GM18873 (cell line): ENCODE data around the gene NR4A2.

Experiments
- ATAC-seq: cut with Tn5 transposase; IDR thresholded peaks from one replicate; pipeline ENCODE4 v1.9.1; 2021; ENCODE audit warnings: mild to moderate bottlenecking, moderate library complexity, moderate number of reproducible peaks; ENCODE audit not compliant: unreplicated experiment, low FRiP score

The NR4A2 gene

DNA sequence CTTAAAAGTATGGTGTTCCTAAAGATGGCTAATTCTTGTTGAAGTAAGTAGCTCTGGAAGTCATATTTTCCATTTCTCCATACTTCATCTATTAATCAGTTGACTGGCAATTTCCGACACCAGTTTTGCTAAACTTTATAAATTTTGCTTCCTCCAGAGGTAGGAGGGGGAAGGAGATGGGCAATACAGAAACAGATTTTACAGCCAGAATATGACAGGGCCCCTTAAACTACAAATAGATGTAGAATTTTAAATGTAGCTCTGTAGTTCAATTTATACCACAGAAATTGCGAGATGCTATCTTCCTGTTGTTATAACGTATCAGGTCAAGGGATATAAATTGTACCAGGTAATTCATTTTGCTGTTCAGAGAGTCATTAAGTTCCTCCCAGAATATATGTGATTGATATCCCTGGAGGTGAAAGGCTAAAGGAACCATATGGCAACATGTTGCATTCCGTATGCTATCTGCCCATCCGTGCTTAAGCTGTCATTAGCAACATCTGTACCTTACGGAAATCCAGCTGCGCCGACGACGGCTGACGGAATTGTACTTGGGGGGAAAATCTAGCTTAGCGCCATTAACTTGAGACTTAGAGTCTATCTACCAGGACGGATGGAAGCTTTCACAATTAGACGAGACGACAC, 8.4 kb upstream of the NR4A2 start:
- no peak for ATAC-seq

DNA sequence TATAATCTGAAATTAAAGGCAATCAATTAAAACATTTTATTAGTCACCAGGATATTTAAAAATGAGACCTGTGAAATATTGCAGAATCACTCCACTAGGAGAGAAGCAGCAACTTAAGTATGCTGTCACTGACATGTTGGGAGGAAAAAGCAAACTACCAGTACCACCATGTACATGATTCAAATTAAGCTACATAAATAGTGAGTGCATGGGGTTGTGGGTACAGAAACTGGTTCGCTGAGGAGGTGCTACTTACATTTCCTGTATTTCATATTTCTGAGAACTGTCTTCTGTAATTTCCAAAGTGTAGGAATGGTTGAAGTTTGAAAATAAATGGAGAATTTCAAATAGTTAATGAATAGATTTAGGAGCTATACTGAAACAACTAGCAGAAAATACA, 7.9 kb upstream of the NR4A2 start:
- no peak for ATAC-seq

DNA sequence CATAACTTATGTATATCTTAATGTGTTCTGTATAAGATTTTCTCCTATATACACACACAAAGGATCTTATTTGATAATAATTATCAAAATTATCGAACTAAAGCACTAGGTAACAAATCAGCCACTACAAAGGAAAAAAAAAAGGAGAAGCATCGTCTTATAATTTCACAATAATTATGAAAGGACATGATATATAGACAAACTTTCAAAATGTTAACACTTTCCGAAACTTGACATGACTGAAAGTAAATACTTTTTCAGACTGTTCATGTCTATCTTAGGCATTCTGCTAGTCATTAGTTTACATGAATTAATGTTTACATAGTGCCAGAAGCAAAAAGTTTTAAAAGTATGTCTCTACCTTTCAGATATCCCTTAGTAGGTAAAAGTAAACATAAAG, 7.3 kb upstream of the NR4A2 start:
- no peak for ATAC-seq

DNA sequence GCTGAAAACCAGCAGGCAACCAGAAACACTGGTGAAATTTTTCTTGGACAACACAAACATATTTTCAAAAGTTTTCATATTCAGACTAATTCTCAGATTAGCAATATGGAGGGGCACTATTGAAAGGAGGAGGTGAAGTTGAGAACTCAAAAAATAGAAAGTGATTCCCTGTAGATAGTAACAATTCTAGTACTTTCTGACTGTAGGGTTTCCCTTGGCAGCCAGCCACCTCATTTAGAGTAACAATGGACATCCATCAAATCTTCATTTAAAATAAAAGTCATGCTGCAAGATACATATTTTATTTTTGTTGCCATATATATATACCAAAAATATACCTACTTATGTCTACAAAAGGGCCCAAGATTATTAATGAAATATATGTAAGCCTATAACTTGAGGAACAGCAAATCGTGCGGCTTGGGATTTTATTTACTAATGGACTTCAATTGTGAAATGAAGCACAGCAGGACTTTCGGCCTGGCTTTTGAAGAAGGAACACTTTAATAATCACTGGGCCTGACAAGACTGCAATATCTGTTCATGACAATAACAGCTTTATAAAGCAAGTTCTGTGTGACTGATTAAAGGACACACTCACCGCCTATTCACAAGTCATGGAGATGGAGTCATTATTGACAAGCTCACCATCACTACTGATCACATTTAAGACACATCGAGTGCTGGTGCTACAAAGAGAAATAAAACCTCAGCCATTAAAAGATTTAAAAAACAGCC, 6.8 kb upstream of the NR4A2 start:
- ATAC-seq: no peak

DNA sequence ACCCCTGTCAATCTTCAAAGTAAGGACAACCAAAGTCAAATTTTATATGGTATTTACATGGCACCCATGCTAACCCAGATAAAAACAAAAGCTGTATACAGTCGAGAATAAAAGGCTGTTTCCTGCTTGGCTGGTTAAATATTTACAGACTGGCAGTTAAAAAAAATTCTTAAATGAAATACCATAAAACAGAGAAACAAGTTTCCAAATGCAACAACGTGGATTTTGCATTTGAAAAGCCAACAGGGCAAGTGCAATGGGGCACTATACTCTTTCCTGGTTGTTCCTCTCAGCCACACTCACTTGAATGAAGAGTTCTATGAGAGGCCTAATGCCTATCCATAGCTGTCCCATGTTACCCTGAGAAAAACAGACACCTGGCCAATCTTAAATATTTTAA, 6.1 kb upstream of the NR4A2 start:
- ATAC-seq: no peak

DNA sequence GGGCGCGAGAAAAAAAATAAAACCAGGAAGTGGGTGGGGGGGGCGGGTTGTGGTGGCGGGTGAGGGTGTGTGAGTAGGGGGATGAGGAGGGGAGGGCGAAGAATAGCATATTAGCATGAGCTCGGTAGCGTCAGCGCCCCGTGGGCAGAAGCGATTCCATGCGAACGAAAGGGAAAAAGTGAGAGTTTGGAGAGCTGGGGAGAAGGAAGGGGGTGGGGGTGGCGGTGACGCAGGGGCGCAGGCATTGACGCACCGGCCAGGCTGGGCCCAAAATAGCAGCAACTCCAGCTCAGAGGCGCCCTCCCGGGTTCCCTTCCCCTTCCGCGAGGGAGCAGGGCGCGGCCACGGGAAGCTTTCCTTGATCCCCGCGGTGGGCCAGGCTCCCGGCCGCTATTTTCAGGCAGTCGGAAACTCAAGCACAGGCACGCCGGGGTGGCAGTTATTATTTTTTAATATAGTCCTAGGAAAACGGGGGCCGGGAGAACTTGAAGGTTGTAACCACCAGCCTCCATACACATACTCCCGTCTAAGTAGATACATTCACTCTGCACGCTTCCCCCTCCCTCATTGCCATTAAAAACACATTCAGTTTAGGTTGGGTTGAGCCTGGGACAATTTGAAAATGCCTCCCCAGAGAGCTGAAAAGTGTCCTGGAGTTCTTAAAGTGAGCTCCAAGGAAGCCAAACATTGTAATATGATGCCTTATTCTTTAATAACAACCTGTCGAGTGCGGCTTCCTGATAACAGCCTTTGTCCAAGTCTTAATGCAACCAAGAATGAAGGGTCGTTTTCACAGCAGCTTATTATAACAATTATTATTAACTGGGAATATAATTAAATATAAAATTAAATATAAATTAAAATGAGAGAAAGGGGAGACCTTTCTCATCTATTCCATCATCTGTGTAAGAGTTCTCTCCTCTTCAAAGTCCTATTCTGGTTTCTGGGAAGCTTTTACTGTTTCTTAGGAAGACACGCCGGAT, 2.3 kb upstream of the NR4A2 start:
- no peak for ATAC-seq

DNA sequence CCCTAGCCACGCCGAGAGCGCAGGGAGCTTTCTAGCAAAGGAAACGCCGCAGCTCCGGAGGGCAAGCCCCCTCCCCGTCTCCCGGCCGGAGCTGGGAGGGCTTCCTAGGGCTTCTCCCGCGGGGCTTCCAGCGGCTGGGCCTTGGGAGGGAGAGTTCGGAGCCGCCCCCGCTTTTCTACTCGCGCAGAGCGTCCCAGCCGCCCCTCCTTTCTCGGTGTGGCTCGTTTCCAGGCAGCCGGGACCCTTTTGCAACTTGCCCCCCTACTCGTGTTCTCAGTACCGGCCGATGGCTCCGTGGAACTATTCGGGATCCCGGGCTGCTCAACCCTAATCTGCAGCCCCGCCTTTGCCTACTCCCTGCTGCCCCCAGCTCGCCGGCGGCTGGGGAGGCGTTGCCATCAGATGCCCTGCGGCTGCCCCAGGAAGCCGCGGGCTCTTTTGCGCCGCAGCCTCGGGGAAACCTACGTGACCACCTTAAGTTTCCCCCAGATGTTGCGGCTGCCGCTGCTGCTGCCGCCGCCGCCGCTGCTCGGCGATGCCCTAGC, 1.5 kb upstream of the NR4A2 start:
- ATAC-seq: peak; percentile 45

DNA sequence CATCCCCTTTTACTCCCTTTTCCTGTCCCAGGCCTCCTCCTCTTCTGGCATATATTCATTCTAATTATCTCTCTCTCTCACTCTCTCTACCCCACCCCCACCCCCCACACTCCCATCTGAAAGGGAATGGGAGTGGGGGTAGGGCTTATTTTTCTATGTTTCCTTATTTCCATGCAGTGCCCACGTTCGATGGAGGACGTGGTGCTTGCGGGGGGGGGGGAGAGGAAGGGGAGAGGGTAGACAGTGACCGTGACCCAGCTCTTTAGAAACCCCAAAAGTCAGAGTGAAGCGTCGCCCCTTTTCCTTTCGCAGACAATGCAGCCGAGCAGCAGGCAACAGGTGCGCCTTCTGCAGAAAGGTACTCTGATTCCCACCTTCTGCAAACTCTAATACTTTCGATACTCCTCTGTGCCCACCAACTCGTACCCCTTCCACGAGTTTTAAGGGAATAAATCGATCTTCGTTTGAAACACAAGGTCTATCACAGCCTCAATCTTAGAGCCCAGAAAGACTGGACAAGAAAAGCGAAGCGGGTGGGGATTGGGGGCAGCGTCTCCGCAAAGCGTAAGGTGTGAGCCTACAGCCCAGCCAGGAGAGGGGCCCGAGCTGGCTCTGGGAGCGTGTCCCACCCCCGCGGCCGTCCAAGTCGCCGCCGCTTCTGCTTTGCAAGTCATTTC, 891 bp upstream of the NR4A2 start:
- peak; percentile 7 for ATAC-seq

DNA sequence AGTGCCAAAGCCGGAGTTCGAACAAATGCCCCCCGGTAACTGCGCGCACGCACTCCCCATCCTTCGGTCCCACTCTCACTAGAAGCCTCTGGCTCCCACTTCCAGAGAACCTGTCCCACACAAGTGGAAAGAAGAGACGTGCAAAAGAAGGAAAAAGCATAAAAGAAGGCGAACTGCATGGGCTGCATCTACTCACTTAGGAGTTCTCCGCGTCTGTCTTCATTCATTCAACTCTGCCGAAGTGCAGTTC, 312 bp downstream of the NR4A2 start:
- peak; percentile 12 for ATAC-seq

DNA sequence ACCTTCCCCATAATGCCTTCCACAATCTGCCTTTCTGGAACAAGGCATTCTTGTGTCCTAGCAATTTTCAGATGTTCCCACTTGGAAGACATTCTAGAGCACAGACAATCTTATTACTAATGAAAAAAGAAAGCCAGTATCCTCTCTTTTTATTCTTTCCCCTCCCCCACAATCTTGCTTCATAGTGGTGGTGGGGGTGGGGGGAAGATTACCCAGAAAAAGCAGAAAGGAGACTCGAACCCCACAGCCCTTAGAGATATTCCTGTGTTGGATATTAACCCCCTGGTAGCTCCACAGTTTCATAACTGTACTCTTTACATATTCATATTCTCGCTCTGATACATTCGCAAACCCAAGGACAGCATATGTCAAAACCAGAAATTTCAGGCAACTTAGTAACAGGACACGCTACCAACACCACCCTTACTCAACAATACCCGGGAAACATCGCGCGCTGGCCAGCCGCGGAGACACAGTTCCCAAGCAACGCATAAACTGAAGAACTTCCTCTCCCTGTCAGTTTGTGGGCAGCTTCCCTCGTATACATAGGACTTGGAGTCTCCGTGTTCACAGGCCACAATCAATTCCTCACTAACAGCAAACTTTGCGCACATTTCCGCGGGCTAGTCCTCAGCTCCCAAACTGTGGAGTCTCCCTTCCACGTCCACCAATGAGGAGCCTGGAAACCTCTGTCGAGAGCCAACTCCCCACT, 793 bp downstream of the NR4A2 start:
- no peak for ATAC-seq

DNA sequence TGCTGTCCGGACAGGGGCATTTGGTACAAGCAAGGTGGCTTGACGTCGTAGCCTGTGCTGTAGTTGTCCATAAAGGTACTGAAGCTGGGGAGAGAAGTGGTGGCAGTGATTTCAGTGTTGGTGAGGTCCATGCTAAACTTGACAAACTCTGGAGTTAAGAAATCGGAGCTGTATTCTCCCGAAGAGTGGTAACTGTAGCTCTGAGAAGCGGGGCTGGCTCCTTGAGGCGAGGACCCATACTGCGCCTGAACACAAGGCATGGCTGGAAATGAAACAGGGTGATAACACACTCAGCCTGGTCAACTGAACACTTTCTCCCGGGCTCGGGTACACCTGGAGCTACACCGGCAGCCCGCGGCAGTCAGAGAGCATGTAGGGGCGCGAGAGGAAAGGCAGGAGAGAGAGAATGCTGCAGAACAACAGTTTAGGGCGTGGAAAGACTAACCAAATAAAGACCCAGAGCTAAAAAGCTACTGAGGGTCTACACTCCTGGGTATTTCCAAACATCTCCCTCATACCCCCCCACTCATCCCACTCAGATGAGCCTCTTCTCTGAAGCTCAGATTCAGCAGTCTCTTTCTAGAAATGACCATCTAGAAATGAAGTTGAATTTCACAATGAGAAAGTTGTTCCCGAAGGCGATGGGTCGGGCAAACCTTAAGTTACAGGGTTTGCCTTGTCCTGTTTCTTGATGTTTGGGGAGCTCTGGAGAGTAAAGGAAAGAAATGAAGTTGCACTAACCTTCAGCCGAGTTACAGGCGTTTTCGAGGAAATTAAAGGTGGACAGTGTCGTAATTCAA, 2.4 kb downstream of the NR4A2 start:
- no peak for ATAC-seq

DNA sequence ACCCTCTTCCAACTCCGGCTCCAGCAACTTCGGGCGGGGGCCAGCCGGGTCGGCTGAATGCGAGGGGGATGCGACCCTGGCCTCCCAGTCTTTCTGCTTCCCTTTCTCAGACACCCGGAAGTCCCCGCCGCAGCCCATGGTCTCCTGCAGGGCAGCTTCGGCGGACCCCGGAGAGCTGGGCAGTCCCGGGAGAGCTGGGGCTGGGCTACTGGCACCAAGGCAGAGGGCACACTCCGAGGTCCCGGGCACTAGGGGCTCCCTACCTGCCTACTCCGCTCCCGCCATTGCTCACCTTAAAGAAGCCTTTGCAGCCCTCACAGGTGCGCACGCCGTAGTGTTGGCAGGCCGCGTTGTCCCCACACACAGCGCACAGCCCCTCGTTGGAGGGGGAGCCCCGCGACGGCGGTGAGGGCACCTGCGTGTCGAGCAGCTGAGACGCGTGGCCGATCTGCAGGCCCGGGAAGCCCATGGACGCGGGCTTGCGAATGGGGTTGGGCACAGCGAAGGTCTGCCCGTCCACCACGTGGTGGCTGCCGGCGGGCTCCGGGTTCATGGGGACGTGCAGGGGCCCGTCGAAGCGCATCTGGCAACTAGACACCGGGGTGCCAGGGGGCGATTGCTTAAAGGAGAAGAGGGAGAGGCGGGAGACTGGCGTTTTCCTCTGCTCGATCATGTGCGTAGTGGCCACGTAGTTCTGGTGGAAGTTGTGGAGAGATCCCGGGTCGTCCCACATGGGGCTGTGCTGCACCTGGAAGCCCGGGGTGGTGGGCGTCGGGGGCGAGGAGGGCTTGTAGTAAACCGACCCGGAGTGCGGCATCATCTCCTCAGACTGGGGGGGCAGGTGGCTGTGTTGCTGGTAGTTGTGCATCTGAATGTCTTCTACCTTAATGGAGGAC, 3.2 kb downstream of the NR4A2 start:
- no peak for ATAC-seq

DNA sequence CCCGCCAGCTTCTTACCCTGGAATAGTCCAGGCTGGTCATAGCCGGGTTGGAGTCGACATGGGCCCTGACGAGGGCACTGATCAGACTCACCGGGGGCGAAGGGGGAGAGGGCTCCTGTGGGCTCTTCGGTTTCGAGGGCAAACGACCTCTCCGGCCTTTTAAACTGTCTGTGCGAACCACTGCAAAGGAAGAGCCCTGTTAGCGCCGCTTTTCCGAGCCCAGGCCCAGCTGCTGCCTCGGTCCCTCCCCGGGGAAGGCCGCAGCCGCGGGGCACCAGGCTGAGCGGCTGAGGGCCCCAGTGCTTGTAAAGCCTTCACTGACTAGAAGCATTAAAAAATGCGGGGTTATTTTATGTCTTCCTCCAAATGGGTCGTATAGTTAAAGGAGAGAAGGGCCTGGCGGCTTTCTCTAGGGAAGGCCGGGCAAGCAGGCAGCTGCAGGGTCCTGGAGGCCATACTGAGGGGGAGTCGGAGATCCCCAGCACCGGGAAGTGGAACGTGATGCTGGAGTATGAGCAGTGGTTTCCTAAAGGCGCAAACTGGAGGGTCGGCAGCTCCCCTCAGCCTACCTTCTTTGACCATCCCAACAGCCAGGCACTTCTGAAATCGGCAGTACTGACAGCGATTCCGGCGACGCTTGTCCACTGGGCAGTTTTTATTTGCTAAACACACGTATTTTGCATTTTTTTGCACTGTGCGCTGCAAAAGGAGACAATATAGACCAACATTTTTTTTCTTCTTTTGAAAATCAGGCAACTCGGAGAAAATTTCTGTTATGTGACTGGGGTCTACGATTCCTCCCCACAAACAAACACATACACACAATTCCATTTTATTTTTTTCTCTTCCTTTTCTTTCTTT, 4.5 kb downstream of the NR4A2 start:
- no peak for ATAC-seq

DNA sequence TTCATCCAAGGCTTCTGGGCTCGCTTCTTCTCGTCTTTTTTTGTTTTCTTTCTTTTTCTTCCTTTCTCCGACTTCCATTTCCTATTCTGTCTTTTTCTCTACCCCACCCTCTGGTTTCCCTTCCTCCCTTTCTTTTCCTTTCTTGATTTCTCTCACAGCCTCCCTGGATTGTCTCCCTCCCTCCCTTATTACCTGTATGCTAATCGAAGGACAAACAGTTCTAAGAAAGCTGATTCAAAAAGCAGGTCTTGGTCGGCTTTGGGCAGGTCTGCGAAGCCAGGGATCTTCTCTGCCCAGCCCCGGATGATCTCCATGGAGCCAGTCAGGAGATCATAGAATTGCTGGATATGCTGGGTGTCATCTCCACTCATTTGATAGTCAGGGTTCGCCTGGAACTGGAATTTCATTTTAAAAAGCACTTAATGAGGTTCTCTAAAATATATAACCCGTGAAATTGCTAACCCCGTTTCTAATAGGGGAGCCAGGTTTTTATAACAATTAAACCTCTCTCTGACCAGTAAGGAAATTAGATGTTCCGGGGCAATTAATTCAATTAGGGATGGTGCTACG, 5.9 kb downstream of the NR4A2 start:
- ATAC-seq: no peak

DNA sequence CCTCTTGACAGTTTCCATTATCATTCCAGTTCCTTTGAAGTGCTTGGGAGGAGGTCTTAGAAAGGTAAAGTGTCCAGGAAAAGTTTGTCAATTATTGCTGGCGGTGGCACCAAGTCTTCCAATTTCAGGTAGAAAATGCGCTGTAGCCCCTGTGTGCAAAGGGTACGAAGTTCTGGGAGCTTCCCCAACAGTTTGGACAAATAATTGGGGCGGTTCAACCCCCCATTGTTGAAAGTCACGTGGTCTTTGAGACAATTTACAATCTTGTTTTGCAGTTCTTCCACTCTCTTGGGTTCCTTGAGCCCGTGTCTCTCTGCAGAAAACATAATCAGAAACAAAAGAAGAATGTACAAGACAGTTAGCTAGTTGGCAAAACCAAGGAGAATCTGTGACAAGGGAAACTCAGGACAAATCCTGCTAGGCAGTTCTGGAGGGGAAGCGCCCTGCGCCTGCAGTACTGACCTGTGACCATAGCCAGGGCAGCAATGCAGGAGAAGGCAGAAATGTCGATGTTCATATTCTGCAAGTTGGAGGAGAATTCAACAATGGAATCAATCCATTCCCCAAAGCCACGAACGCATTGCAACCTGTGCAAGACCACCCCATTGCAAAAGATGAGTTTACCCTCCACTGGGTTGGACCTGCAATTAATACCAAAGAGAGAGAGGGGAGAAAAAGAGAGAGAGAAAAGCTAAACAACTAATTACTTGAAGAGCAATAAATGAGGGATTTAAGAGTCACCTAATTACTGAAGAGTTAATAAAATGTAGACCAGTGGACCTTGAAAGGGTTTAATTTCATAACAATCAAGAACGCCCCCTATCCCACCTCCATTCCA, 6.6 kb downstream of the NR4A2 start:
- no peak for ATAC-seq

DNA sequence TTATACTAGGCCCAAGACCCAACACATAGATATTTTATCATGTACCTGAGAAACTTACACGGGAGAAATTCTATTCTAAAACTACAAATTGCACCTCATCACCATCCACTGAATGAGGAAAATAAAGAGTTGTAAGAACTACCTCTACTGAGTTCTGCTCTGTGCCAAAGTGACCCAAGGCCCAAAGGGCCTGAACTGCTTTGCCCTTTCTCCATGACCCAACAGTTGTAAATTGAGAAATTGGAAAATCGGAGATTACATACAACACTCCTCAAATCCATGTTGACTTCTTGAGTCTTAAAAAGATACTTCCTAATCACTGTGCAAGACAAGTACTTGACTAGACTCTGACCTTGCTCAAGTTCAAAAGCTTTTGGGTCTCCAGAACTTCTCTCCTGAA, 8.8 kb downstream of the NR4A2 start:
- no peak for ATAC-seq
